Cerebellar nuclear complex (tissue), 1 donor: ENCODE results near the gene HIGD1C.
A peak's percentile ranks its signal among the peaks of the same experiment; 100 is the strongest.
"Not testable (repeated sequence)": the region's sequence is repeated elsewhere in the genome, so short reads cannot be mapped to it uniquely, and the experiment has no call there.

ENCODE experiments used
- DNase-seq, 2 experiments: peaks; one replicate each; lab custom pipeline; 2025; lab: John Stamatoyannopoulos, UW

Gene HIGD1C

DNA sequence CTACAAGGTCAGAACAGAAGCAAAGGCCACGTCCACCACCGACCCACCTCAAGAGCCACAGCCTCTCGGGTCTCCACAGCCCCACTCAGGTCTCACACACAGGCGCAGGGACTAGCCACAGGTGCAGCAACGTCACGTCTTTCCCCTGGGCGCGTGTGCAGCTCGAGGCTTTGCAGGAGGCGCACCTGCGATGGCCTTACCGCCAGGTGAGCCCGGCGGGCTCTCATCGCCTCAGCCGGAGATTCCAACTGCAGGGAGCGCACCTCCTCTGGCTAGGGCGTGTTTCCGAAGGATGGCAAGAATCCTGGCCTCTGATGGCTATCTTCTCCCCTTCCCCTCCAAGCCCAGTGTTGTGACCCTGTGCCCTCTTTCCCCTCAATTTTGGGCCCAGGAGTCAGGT is at the start of gene HIGD1C:
TSS of gene HIGD1C (plus strand) at position 35 of the 400 bp plus-strand sequence. CDS start 1,455 bp downstream, outside the sequence.
- DNase-seq, result no peak

DNA sequence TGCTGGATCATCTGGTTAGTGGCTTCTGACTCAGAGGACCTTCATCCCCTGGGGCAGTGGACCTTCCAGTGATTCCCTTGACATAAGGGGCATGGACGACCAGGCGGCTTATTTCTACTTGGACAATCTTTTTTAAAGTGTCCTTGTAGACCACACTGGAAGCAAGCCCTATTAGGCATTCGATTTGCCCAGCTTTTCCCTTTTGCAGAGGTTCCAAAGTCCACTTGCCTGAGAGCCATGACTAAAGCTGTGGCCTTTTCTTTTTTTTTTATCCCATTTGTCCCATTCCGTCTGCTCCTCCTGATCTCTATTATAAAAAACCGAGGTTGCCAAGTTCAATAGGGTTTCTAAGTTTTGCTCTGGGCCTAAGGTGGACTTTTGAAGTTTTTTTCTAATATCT is 43.9 kb upstream of the HIGD1C start:
- not testable (repeated sequence) for DNase-seq

DNA sequence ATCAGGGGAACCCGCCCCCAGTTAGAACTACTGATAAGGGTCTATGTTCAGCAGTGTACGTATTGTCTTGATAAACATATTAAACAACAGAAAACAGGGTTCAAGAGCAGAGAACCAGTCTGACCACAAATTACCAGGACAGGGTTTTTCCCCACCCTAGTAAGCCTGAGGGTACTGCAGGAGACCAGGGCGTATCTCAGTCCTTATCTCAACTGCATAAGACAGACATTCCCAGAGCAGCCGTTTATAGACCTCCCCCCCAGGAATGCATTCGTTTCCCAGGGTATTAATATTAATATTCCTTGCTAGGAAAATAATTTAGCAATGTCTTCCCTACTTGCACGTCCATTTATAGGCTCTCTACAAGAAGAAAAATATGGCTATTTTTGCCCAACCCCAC is 40.0 kb upstream of the HIGD1C start:
- DNase-seq, result not testable (repeated sequence)

DNA sequence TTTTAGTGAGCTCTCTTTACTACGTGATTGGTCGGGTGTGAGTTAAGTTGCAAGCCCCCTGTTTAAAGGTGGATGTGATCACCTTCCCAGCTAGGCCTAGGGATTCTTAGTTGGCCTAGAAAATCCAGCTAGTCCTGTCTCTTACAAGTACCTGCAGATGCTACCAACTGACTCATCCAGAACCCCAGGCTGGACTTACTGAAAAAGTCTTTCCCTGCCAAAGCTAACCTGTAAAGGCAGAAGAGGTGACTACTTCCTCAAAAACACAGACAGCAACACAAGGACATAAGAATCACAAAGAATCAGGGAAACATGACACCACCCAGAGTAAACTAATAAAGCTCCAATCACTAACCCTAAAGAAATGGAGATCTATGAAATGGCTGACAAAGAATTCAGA is 39.1 kb upstream of the HIGD1C start:
- DNase-seq, result no peak

DNA sequence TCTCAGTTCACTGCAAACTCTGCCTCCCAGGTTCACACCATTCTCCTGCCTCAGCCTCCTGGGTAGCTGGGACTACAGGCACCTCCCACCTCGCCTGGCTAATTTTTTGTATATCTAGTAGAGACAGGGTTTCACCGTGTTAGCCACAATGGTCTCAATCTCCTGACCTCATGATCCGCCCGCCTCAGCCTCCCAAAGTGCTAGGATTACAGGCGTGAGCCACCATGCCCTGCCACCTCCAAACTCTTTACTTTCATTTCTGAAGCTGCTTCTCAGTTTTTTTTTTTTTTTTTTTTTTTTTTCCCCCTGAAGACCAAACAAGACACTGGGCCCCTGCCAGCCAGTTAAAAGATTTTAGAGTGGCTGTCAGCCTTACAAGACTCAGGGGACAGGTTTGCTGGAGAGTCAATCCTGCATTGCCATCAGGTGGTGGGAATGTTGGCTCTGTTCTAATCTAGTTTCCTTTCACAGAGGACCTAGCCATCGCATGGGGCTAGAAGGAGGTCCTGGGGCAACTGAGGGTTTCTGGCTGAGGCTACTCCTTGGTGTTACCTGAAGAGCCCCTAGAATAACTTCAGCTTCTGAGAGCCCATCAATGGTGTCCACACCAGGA is 37.4 kb upstream of the HIGD1C start:
- no peak for DNase-seq

DNA sequence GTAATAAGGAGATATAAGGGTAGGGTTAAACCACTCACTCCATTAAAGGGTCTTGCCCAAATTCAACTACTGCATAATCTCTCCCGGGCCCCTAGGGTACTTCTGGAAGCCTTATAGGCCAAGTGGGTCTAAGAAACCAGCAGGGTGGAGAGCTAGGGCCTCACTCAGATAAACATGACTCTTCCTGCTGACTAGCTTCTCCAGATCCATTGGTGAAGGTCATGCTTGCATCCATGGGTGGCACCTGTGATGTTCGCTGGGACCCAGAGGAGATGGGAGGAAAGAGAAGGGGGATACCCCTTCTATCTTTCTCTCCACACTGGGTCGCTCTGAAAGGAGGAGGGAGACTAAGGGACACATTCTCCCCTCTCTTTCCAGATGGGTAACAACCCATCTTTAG is 36.1 kb upstream of the HIGD1C start:
- DNase-seq, result no peak

DNA sequence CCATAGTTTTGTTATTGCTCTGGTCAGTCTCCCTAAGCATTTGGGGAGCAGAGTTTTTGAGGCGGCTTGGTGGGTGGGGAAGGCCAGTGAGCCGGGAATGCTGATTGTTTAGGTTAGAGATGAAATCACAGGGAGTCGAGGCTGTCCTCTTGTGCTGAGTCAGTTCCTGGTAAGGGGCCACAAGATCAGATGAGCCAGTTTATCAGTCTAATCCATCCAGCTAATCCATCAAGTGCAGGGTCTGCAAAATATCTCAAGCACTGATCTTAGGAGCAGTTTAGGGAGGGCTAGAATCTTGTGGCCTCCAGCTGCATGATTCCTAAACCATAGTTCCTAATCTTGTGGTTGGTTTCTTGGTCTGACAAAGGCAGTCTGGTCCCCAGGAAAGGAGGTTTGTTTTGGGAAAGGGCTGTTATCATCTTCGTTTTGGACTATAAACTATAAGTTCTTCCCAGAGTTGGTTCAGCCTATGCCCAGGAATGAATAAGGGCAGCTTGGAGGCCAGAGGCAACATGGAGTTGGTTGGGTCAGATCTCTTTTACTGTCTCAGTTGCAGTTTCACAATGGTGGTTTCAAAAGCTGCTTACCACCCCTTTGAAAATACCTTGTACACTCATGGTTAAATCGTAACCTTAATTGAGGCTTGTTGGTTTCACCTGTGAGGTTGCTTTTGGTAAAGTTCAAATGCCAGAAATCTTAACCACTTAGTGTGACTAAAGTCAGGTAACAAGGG is 33.6 kb upstream of the HIGD1C start:
- no peak for DNase-seq

DNA sequence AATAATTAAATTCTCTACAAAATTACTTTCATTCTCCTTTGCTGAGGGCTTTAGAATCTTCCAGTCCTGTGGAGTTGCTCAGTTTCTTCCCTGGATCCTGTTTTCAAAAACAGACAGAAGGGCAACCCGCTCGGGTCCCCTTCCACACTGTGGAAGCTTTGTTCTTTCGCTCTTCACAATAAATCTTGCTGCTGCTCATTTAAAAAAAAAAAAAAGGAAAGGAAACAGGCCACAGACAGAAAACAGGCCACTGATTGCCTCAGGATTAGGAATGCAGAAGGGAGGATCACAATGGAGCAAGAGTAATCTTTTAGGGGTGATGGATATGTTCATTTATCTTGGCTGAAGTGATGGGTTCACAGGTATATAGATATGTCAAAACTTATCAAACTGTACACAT is 29.5 kb upstream of the HIGD1C start:
- peak in 1 of 2 experiments; percentile 26 for DNase-seq

DNA sequence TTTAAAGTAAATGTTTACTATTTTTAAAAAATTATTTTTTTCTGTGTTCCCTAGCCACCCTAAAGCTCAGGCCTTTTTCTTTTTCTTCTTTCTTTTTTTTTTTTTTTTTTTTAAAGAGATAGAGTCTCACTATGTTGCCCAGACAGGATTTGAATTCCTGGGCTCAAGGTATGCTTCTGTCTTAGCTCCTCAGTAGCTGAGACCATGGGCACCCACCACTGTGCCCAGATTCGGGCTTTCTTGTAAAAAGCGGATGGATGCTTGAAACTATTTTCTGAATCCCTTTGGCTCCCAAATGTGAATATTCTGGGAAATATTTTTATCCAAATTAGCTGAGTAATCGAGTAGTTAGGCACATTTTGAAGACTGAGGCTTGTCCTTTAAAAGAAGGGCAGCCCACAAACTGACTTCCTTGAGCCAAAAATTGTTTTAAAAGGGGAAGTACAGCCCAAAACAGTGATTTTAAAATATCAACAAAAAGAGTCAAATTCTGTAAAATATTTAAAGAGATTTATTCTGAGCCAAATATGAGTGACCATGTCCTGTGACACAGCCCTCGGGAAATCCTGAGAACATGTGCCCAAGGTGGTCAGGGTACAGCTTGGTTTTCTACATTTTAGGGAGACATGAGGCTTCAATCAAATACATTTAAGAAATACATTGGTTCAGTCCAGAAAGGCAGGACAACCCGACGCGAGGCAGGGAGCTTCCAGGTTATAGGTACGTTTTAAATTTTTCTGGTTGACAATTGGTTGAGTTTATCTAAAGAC is 28.8 kb upstream of the HIGD1C start:
- DNase-seq, result peak in 1 of 2 experiments; percentile 35

DNA sequence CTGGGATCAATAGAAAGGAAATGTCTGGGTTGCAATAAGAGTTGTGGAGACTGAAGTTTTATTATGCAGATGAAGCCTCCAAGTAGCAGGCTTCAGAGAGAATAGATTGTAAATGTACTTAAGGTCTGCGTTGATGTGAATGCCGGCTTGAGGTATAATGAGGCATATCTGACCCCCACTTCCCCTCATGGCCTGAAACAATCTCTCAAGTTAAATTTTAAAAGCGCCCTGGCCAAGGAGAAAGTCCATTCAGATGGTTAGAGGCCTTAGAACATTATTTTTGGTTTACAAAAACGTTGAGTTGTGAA is 28.3 kb upstream of the HIGD1C start:
- DNase-seq, result no peak

DNA sequence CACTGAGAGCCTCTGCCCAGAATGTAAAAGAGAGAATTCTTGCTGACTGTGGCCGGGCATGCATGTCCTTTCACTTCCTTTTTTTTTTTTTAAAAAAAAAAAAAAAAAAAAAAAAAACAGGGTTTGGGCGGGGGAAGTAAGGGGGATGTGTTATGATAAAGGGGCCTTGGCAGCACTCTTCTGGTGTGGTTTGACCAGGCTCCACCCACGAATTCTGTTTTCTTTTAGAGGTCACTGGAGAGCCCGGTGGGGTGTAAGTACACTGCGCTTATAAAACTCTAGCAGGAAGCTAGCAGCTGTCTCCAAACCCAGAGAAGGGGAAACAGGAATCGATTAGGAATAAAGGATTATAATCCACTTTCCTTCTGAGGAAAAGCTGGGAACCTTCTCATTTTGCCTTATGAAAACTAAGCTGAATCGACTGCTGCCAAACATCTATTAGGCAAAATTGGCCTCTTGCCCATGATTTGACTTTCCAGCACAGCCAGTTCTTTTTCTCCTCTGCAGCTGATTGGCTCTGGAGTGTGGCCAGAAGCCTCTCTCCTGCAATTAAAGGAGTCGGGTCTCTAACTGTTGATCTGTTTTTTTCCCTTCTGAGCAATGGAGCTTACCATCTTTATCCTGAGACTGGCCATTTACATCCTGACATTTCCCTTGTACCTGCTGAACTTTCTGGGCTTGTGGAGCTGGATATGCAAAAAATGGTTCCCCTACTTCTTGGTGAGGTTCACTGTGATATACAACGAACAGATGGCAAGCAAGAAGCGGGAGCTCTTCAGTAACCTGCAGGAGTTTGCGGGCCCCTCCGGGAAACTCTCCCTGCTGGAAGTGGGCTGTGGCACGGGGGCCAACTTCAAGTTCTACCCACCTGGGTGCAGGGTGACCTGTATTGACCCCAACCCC is 27.7 kb upstream of the HIGD1C start:
- DNase-seq, result peak; percentile 86 to 90

DNA sequence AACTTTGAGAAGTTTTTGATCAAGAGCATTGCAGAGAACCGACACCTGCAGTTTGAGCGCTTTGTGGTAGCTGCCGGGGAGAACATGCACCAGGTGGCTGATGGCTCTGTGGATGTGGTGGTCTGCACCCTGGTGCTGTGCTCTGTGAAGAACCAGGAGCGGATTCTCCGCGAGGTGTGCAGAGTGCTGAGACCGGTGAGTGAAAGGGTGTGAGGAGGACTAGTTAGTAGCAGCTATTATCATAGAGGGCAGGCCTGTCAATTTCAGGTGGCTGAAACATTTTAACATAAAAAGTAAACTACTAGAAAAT is 27.0 kb upstream of the HIGD1C start:
- peak in 1 of 2 experiments; percentile 33 for DNase-seq

DNA sequence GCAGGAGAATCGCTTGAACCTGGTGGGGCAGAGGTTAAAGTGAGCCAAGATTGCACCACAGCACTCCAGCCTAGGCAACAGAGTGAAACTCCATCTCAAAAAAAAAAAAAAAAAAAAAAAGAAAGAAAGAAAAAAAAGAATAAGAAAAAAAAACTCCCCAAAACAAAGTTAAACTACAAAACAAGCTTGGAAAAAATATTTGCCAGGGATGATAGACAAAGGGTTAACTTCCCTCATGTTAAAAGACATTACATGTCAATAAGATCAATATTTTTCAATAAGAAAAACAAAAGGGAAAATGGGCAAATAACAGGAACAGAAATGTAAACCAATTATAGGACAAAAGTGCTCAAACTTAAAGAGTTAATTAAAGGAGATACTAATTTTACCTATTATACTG is 26.4 kb upstream of the HIGD1C start:
- DNase-seq, result no peak

DNA sequence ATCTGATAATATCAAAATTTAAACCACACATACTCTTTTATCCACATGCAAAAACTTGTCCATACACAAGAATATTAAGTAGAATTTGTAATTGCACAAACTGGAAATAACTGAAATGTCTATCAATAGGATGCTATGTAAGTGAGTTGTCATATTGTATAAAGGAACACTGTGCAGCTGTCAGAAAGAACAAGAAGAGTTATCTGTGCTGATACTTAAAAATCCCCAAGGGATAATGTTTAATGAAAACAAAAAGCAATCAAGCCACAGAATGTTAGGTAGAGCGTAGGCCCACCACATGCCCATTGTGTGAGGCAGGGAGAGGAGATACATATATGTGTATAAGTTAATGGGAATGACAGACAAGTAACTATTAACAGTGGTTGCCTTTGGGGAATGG is 25.9 kb upstream of the HIGD1C start:
- no peak for DNase-seq

DNA sequence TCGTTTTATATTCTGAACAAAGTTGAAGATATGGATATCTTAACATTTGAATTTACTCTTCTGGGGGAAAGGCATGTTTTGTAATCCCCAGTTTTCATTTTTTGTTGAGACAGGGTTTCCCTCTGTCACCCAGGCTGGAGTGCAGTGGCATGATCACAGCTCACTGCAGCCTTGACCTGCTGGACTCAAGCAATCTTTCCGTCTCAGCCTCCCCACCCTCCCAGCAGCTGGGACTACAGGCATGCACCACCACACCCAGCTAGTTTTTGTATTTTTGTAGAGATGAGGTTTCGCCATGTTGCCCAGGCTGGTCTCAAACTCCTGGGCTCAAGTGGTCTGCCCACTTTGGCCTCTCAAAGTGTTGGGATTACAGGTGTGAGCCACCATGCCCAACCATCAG is 25.4 kb upstream of the HIGD1C start:
- not testable (repeated sequence) for DNase-seq

DNA sequence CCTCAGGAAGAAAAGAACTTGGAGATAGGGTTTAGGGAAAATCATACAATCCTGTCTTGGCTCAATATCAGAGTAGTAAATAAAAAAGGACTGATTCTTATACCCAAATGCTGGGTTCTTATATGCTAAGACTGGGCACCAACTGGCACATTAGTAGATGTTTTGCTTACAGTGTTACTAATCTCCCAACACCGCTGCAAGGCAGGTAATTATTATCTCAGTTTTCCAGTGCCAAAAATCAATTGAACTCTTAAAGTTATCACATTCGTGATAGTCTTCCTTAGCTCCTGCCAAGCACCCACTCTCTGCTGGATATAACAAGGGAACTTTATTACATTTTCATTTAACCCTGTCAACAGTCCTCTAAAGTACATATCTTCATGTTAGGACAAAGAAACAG is 25.0 kb upstream of the HIGD1C start:
- no peak for DNase-seq

DNA sequence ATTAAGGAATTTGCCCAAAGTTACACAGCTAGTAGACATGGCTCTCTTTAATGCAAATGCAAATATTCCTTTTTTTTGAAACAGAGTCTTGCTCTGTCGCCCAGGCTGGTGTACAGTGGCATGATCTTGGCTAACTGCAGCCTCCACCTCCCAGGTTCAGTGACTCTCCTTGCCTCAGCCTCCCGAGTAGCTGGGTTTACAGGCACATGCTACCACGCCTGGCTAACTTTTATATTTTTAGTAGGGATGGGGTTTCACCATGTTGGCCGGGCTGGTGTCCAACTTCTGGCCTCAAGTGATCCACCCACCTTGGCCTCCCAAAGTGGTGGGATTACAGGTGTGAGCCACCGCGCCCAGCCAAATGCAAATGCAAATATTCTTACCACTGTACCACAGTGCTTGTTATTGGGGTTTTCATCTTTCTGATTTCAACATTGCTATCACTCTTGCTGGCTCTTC is 24.5 kb upstream of the HIGD1C start:
- no peak for DNase-seq

DNA sequence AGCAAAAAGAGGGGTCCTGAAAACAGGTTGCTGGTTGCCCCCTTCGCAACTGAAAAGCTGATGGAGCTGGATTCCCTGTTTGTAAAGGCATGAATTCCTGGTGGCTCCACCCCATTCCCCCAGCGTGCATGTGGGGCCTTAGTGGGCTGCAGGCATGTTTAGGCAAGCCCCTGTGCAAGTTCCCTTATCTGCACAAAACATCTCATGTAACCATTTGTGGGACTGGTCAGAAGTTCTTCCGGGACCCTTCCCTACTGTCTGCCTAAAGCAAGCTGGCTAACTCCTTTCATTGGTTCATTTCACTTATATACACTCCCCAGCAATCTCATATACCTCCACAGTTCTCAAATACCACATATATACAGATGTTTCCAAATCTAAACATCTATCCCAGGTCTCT is 24.0 kb upstream of the HIGD1C start:
- no peak for DNase-seq

DNA sequence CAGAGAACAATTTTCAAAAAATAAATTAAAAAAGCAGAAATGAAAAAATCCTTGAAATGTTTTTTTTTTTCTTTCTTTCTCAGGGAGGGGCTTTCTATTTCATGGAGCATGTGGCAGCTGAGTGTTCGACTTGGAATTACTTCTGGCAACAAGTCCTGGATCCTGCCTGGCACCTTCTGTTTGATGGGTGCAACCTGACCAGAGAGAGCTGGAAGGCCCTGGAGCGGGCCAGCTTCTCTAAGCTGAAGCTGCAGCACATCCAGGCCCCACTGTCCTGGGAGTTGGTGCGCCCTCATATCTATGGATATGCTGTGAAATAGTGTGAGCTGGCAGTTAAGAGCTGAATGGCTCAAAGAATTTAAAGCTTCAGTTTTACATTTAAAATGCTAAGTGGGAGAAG is 22.5 kb upstream of the HIGD1C start:
- no peak for DNase-seq

DNA sequence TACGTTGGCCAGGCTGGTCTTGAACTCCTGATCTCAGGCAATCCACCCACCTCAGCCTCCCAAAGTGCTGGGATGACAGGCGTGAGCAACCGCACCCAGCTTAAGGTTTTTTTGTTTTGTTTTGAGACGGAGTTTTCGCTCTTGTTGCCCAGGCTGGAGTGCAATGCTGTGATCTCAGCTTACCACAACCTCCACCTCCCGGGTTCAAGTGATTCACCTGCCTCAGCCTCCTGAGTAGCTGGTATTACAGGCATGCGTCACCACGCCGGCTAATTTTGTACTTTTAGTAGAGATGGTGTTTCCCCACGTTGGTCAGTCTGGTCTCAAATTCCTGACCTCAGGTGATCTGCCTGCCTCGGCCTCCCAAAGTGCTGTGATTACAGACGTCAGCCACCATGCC is 21.9 kb upstream of the HIGD1C start:
- not testable (repeated sequence) for DNase-seq

DNA sequence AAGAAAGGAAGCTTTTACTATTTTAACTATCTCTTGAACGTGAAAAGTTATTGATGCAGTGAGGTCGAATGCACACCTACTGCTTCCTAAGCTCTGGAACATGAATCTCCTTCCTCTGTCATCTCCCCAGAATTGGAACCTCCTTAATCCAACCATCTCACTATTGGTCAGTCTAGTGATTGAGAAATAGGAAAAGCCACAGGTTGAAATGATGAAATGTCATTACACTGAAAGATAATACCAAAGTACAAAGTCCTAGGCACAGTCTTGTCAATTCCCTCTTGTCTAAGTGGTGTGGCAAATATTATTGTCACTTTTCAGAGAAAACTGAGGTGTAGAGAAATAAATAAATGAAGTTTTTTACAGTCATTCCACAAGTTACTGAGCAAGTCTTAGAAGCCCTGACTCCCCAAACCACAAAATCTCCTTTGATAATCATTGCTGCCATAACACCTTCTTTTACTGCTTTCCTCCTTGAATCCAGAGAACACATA is 19.5 kb upstream of the HIGD1C start:
- DNase-seq, result no peak
